ENCODE results near the gene PARD6G. TPM values are rescaled to one million over a fixed set of nuclear protein-coding genes. Genes with fewer than 3 reads are reported as not detected.

Gene PARD6G
- total RNA-seq, 1 donor from 2014 or later = not detected

- Mint-ChIP-seq H3K9me3 (no peaks in the 10 kb centered on the region), H3K27ac (no peak overlapping the region)
- CTCF ChIA-PET = no interaction called here
Measured at GRCh38 chr18:80254971-80255500, 7.7 kb upstream of the PARD6G start.

GRCh38 chr18:80253871-80254492 lies 6.7 kb upstream of the PARD6G start:
- Mint-ChIP-seq H3K27me3 (peaks cover 4% of the 10 kb centered on the region), H3K27ac (no peak overlapping the region), H3K9me3 (no peaks in the 10 kb centered on the region), H3K4me3 (no peak overlapping the region), H3K4me1 (no peaks in the 10 kb centered on the region), H3K36me3 (ENCODE audit: low read depth) (no peaks in the 10 kb centered on the region)
- ATAC-seq (ENCODE audit: low read depth) (peak; percentile 57), DNase-seq (no peak)
- intact Hi-C loops (cut with micrococcal nuclease) = no loop called here
- TF ChIP-seq CTCF (IDR thresholded peaks at IDR 0.05) = no peak
- ChIA-PET CTCF (no interaction called here), POLR2A (no interaction called here)

More at GRCh38 chr18:80254971-80255500, 7.7 kb upstream of the PARD6G start:
- Mint-ChIP-seq H3K36me3 (ENCODE audit: low read depth) (no peaks in the 10 kb centered on the region), H3K27me3 (peaks cover 4% of the 10 kb centered on the region), H3K4me1 (no peaks in the 10 kb centered on the region), H3K4me3 (no peak overlapping the region)
- POLR2A ChIA-PET = no interaction called here
- no peak for DNase-seq
- ATAC-seq (ENCODE audit: low read depth) = no peak
- no peak for TF ChIP-seq CTCF (IDR thresholded peaks at IDR 0.05)
- intact Hi-C loops (cut with micrococcal nuclease) = no loop called here

- Mint-ChIP-seq H3K4me3 (no peak overlapping the region), H3K9me3 (no peaks in the 10 kb centered on the region), H3K36me3 (ENCODE audit: low read depth) (no peaks in the 10 kb centered on the region), H3K27ac (no peak overlapping the region), H3K4me1 (no peaks in the 10 kb centered on the region), H3K27me3 (peaks cover 4% of the 10 kb centered on the region)
- ATAC-seq (ENCODE audit: low read depth) = no peak
- TF ChIP-seq CTCF (IDR thresholded peaks at IDR 0.05) = no peak
- no peak for DNase-seq
- ChIA-PET POLR2A (no interaction called here), CTCF (no interaction called here)
- intact Hi-C loops (cut with micrococcal nuclease) = no loop called here
Measured at GRCh38 chr18:80253236-80253635, 5.9 kb upstream of the PARD6G start.

- Mint-ChIP-seq H3K4me3 (no peak overlapping the region), H3K9me3 (no peaks in the 10 kb centered on the region), H3K36me3 (ENCODE audit: low read depth) (no peaks in the 10 kb centered on the region), H3K4me1 (peaks cover 2% of the 10 kb centered on the region), H3K27me3 (peaks cover 4% of the 10 kb centered on the region), H3K27ac (no peak overlapping the region)
- DNase-seq = no peak
- no peak for TF ChIP-seq CTCF (IDR thresholded peaks at IDR 0.05)
- POLR2A ChIA-PET = no interaction called here
- intact Hi-C loops (cut with micrococcal nuclease) = no loop called here
- CTCF ChIA-PET = no interaction called here
- no peak for ATAC-seq (ENCODE audit: low read depth)
Measured at GRCh38 chr18:80252136-80252535, 4.8 kb upstream of the PARD6G start.

- Mint-ChIP-seq H3K27me3 (peaks cover 4% of the 10 kb centered on the region), H3K36me3 (ENCODE audit: low read depth) (no peaks in the 10 kb centered on the region), H3K27ac (no peak overlapping the region), H3K9me3 (no peaks in the 10 kb centered on the region), H3K4me3 (no peak overlapping the region), H3K4me1 (peaks cover 2% of the 10 kb centered on the region)
- CTCF ChIA-PET = no interaction called here
- no peak for TF ChIP-seq CTCF (IDR thresholded peaks at IDR 0.05)
- ATAC-seq (ENCODE audit: low read depth) = no peak
- intact Hi-C loops (cut with micrococcal nuclease) = no loop called here
- POLR2A ChIA-PET = no interaction called here
- DNase-seq = no peak
Measured at GRCh38 chr18:80251700-80252099, 4.4 kb upstream of the PARD6G start.
